Fibroblast of the conjunctiva (primary cell): ENCODE measurements around the gene KRTAP26-1.

ENCODE experiments used
- DNase-seq: peaks from one replicate; pipeline ENCODE4 v3.0.0-alpha.2; 2010; ENCODE audit warnings: low read depth

KRTAP26-1 gene, protein sequence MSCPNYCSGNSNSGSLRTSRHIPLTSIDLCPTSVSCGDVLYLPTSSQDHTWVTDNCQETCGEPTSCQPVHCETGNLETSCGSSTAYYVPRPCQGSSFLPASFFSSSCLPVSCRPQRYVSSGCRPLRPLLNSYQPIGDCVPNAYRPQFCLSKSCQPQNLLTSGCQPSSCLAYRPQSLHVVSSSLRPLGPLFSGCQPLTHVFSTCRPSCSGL

DNA sequence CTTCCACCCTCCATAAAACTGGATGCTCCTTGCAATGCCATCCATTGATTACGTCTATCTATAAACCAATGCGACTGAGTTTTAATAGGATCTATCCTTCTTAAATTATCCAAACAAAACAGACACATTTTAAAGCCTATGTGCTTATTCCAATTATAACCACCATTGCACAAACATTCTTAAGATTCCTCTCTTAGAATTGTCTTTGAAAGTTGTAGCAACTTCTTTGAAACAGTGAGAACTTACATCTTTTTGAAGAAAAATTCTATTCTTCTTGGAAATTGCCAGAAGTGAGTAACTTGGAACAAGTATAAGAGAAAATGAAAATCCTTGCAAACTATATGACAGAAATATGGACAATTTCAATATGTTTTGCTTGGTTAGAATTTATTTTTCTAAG, at the start of gene KRTAP26-1:
Gene KRTAP26-1 (minus strand): TSS at position 101 of the 400 bp plus-strand sequence. CDS start 280 bp downstream, outside the sequence.
- no peak for DNase-seq

DNA sequence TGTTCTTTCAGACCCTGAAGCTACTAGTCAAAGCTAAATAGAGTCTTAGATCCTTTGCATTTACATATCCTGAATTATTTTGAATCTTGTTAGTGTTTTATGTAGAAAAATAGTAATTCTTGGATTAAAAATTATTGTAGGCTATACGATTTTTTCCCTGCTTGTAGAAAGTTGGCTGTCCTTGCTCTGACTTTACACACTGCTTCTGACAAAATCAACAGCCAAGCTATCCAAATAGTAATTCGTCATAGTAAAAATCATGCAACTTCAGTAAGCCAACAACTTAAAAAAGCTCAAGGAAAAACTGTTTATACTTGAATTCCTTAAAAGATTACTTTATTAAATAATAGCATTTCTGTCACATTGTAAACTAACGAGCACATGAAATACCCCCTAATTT, 35.8 kb upstream of the KRTAP26-1 start:
- no peak for DNase-seq

DNA sequence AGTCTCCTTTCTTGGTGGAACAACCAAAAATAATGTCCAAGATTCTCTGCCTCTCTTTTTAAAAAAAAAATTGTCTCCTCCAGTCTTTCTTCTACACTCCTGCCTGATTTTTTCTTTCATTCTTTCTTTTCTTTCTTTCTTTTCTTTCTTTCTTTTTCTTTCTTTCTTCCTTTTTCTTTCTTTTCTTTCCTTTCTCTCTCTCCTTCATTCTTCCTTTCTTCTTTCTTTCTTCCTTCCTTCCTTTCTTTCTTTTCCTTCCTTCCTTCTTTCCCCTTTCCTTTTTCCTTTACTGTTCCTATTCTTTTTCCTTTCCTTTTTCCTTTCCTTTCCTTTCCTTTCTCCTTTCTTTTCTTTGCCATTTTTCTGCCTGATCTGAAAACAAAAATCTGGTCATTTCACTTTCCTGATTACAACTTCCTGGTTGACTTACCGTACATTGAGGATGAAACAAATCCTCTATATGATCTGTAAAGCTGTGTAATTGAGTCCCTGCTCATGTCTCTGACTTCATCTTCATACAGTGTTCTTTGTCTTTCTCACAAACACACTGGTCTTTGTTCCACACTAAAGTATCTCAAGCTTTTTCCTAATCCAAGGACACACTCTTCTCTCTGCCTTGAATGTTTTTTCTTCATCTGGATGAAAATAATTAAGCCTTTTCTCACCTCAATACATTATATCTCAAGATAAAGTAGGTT, 34.3 kb upstream of the KRTAP26-1 start:
- DNase-seq: no peak

DNA sequence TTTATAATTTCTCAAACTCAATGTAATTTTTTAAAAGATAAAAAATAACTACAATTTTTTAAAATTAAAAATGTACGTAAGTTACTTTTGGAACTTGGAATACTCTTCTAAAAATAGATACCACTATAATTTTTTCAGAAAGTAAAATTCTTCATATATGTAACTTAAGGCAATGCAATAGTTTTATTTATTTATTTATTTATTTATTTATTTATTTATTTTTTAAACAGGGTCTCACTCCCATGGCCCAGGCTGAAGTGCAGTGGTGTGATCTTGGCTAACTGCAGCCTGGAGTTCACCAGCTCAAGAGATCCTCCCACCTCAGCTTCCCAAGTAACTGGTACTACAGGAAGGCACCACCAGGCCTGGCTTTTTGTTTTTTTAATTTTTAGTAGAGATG, 31.4 kb upstream of the KRTAP26-1 start:
- no peak for DNase-seq

DNA sequence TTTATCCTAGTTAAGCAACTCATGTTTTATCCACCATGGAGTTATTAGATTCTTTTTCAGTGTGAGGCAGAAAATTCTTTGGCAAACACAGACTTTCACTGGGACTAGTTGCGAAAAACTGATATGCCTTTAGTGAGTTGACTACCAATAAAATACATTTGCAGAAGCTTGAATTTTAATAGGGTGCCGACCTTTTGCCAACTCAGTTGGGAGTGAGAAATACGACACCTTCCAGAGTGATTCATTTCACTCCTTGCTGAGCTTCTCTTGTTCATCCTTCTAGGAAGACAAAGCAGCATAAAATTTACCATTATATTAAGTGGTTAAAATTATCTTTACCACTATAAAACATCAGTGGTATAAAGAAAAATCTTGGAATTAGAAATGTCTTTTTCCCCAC, 29.5 kb upstream of the KRTAP26-1 start:
- DNase-seq: no peak

DNA sequence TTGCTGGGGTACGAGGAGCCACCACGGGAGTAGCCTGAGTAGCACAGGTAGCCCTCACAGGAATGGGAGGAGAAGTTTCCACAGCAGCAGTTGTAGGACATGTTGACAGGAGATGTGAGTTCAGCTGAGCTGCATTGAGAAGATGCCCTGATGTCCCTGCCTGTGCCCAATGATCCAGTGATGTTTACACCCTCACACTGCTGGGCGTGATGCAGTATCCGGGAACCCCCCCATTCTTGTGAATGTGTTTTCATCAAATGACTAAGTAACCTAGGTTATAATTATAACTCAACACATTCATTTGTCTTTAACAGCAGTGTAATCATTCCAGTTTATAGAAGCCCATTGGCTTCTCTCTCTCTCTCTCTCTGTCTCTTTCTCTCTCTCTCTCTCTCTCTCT, 28.4 kb upstream of the KRTAP26-1 start, which contains the start of gene KRTAP23-1:
Gene KRTAP23-1 (minus strand): TSS at position 101 of the 400 bp plus-strand sequence. CDS start 0 bp downstream, at position 101.
- no peak for DNase-seq

DNA sequence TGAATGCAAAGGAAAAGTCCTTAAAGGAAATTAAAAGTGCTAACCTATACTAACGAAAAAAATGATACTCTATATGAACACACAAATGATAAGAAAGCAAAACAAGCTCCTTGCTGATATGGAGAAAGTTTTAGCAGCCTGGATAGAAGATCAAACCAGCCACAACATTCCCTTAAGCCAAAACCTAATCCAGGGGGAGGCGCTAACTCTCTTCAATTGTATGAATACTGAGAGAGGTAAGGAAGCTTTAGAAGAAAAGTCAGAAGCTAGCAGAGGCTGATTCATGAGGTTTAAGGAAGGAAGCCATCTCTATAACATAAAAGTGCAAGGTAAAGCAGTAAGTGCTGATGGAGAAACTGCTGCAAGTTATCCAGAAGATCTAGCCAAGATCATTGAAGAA, 24.9 kb upstream of the KRTAP26-1 start:
- DNase-seq: no peak

DNA sequence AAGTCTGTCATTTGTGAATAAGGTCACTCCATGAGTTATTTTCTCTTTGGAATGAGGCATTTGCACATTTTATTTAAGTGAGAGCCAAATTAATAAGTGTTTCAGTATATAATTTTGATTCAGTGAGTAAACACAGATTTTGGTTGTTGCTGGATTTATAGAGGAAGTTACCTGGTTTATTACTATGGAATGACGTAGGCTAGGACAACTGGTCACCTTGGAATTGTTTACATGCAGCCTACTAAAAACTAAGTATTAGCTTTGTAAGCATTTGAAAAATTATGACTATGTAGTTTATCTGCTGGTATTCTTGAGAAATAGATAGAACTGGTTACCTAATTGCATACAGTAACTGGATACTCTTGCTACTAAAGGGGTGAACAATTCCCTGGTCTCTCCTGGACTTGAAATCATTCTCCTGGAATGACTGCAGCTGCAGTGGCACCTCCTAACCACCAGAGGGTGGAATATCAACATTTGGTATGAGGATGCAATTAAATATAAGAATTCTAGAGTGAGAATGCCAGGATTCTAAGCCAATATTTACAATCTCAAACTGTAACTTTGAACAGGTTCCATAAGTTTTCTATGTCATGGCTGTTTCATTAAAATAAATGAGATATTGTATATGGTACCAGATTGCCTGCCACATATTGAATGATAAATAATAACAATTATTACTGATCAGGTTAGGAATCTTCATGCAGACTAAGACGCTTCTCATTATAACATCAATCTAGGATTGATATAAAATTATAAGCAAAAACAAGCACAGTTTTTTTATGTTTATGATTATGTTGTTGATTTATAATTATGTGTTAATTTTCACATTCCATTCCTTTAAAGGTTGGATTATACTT, 20.8 kb upstream of the KRTAP26-1 start:
- DNase-seq: peak; percentile 13

DNA sequence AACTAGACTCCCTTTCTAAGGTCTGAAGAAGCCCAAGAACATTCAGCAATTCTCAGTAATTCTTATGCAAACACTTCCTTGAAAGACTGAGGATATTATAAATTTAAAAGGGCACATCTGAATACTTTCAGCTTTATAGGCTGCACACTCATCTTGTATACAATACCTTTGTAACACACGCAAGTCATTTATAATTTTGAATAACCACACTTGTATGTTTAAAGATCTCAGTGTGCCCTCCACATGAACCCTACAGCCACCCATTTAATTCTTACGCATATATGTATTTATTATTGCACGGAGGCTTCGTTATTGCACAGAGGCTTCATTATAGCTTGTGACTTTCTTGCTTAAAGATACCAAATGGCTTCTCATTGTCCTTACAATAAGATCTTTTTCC, 18.6 kb upstream of the KRTAP26-1 start:
- no peak for DNase-seq

DNA sequence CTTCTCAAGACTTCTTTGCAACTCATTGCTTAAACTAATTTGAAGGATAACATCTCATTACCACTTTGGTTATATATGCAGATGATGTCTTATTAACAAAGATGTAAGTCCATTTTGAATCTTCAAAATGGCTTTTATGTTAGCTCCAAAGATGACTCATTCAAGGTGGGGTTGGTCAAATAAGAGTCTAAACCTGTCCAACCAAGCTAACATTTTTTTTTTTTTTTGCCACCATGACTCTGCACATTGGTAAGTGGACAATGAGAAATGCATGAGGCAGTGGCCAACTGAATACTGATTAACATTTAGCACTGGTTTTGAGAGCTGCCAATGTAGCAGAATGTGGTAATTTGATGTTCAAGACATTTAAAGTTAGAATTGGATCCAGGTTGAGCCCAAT, 17.7 kb upstream of the KRTAP26-1 start:
- DNase-seq: no peak

DNA sequence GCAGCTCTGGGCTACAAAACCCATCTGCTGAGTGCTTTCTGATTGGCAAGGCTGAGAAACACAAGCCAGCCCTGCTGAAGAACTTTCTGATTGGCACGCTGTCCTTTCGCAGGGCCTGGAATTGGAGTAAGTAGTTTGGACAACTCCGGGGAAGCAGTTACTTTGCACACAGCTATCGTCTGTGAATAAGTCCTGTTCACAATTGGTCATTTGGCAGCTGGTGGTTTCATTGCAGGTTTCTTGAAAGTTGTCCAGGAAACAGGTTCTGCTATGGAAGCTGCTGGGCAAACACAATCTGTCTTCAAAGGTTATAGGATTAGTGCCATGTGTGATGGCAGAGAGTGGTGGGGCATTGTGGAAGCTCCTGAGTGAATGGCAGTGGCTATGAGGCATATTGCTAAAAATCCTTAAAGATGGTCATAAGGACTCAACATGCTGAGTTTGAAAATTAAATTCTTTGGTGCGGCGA, 17.2 kb upstream of the KRTAP26-1 start, which contains the start of gene KRTAP27-1:
Gene KRTAP27-1 (minus strand): TSS at position 419 of the 469 bp plus-strand sequence. CDS start 26 bp downstream, at position 393.
- DNase-seq: no peak

DNA sequence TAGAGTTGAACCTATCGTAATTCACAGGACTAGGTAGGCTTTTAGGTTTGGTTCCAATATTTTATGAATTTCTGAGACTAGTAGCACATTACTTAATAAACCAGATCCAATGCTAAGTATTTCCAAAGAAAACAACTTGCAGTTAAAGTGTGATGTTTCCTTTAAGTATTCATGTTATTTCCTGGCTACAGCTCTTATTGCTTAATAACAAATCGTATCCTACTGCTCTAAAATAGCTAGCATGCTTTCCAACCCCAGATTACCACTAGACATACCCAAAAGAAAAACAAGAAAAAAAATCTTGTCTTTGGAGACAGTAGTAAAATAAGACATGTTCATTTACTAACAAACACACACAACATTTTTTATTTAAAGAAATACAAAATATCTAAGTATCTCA, 16.5 kb upstream of the KRTAP26-1 start:
- no peak for DNase-seq

DNA sequence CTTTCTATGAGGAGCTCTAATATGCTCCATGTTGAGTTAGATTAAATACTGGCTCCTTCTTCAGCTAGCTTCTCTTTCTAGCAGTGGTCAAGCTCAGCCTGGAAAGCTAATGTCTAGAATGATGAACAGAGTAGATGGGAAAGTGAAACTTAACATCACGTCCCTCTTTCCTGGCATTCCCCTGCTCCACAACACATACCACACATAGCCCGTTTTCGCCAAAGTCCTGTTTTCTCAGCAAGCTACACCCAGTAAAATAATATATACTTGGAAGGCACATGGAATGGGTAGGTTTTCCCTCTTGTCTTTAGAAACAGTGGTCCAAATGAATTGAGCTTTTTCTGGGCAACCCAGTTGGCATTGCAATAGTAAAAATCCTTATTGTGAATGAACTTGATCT, 13.6 kb upstream of the KRTAP26-1 start:
- no peak for DNase-seq

DNA sequence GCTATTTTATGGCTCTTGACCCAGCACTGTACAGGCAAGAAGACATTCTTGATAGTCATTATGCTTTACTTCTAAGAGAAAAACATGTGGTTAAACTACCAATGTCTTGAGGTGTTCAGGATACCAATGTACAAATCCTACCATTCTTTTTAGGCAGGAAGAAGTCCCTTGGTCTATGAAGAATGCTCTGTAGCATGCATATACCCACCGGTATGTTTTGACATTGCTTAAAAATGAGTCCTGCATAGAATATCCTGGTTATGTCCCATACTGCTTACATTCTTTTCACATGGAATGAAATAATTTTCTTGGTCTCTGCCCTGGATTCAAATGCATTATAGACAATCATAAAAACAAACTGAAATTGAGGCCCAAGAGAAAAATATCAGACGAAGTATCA, 12.6 kb upstream of the KRTAP26-1 start:
- no peak for DNase-seq

DNA sequence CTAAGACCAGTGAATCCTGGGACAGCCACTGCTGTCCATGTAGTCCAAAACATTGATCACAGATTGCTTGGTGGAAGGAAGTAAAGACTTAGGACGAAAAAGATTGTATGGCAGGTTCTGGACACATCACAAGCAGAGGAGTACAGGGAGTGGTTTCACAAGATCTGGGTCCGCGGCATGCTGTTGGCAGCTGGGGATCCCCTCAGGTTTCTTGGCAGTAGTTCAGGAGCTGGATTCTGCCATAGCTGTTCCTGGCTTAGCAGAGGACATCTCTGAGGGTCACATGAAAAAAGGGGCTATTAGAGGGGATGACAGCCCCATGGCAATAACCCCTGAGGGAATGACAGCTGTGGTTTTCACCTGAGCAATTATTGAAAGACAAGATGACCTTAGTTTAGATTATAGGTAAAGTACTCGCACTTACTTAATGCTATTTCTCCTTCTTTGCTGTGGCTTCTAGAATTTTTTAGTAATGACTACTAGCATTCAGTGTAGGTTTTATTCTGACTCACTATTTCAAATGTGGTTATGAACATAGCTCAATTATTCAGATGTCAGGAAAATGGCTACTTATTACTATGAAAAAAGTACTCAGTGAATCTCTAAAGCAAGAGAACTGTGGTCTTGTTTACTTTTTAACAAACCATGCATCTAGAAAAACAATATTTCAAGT, 9.2 kb upstream of the KRTAP26-1 start:
- DNase-seq: no peak

DNA sequence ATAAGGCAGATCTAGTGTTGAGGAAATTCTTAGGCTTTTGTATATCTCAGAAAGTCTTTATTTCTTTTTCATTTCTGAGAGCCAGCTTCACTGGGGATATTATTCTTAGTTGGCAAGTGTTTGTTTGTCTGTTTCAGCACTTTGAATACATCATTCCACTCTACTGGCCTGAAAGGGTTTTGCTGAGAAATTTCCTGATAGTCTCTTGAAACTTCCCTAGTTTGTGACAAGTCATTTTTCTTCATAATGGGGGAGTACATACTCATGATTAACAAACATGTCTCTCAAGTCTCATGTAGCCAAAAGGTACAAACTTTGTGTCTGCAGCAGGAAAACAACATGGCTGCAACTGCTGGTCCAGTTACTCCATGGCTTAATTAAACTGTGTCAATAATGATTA, 6.3 kb upstream of the KRTAP26-1 start:
- no peak for DNase-seq

DNA sequence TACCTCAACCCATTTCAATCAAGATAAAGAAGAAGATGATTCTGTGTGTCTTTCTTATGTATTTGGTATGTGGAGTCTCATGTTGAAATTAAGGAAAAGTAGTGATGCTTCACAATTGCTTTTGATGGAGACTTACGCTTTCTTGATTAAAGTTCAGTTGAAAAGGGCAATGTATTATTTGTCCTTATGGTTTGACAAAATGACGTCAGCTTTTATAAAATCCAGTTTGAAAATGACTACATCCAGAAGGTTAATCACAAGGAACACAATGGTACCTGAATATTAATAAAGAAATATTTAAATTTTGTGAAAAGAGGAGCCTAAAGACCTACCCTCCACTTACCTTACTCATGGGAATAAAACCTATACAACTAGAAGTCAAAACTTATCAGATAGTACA, 4.4 kb downstream of the KRTAP26-1 start:
- no peak for DNase-seq

DNA sequence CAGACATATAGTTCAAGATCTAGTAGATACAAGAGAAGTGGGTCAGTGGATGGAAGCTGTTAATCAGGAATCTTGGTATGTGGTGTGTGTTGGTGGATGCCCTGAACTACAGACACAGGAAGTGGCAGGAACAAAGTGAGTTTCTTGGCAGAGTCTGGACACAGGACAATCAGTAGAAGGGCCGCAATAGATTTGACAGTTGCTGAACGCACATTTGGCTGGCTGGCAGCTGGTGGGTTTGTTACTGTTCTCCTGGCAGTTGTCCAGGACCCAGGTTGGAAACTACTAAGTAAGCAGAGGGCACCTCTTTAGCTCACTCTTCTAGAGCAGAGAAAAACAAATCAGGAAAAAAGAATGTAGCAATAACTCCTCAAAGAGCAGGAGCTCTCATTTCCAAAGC, 13.2 kb downstream of the KRTAP26-1 start:
- DNase-seq: no peak

DNA sequence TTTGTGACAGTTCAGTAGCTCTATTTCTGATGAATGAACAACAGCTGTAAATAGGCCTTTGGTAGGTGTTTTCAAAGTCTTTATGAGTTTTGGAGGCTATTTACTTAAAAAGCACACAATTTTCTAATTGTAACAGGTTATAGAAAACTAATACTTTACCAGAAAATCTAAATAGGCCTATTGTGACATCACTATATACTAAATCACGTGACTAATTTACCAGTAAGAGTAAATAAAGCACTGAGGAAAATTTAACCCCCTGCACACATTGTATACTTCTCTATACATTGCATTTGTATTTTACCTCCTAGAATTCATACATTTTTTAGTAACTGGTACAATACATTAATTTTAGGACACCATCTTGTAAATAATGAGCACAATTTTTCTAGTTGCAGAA, 15.0 kb downstream of the KRTAP26-1 start:
- no peak for DNase-seq

DNA sequence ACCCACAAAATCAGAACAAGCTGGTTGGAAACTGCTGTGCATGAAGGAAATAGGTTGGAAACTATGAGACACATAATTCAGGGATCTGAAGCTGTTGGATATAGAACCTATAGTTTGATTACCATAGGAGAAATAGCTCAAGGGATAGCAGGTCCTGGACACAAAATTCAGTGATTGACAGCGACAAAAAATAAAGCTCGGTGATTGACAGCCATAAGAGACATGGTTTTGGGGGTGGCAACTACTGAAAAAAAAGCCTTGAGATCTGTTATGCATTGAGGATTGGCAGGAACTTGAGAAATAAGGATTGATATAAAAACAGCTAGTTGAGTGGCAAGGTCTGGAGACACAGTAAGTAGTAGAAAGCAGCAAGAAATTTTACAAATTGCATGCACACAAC, 30.9 kb downstream of the KRTAP26-1 start, which contains the start of gene KRTAP25-1:
Gene KRTAP25-1 (minus strand): TSS at position 300 of the 400 bp plus-strand sequence. CDS start 24 bp downstream, at position 276.
- DNase-seq: no peak

DNA sequence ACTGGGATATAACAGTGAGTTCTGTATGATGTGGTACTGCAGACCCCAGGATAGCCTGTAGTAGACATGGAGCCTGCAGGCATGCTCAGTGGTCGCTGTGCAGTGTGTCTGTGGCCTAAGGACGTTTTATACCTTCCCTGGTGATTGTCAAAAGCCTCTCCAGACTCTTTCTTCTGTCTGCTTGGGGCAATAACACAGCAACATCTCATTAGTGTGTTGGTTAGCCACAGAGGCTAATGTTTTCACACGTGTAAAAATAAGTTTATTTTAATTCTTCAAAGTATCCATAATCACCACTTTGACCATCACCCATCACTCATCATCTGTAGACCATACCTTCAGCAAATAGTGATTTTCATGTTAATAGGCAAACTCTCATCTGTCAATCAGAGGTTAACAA, 37.3 kb downstream of the KRTAP26-1 start, which contains the start of gene KRTAP24-1:
Gene KRTAP24-1 (minus strand): TSS at position 101 of the 400 bp plus-strand sequence. CDS start 18 bp downstream, at position 83.
- no peak for DNase-seq

DNA sequence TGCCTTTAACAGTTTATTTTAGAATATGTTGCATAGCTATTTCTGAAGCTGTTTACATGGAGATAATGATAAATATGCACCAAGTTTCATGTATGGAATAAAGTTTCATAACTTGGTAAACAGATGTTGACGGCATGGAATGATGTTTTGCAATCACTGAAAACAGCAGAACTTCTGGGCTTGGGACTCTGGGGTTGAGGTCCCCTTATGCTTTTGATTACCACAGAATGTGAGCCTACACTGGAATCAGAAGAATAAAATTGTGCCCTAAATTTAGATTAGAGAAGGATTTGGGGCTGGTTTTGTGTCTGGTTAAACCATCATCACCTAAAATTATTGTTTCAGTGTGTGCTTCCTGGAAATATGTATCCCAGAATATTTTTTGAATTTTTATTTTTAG, 48.5 kb downstream of the KRTAP26-1 start:
- DNase-seq: no peak
